22Rv1 (cell line): ENCODE measurements around the gene AFTPH.

Source experiments
- CTCF ChIP-seq: fragments of 450-650 bp; IDR thresholded peaks from 2 replicates; pipeline ENCODE4 v1.5.1; 2017; ENCODE audit warnings: mild to moderate bottlenecking
- ZFX ChIP-seq: fragments of 450-650 bp; IDR thresholded peaks from 2 replicates; pipeline ENCODE4 v1.6.1; 2017; ENCODE audit warnings: antibody characterized with exemption, borderline replicate concordance

GRCh38 chr2:64541547-64541946, 17.4 kb downstream of the AFTPH start:
- TF ChIP-seq CTCF (no peak), ZFX (no peak)
